ENCODE measurements around the gene STOML1. TPM values are rescaled to one million over a fixed set of nuclear protein-coding genes. Genes with fewer than 3 reads are reported as not detected.

STOML1 gene
- total RNA-seq, 2 experiments from 2014 or later, result 7.1 to 10.1 TPM

DNA sequence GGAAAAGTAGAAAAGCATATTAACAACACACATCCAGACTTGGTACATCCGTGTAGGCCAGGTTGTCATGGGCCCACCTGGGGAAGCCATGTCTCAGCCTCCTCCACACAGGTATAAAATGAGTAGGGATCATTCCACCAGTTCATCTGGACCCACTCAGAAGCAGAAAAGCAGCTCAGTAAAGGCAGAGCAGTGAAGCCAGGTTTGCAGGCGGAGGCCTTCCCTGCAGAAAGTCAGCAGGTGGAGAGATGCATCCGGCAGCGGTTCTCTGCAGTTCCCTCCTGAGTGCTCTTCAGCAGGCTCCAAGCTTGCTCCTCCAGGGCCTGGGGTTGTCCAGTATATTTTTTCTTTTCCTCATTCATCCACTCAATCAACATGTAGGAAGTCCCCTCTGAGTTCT, 43.7 kb downstream of the STOML1 start:
- POLR2A ChIA-PET, result no interaction called here
- CTCF ChIA-PET, result interaction anchor here (1.1 to 2.1 kb wide), 5 partner anchors 11 to 74 kb away, joined by 3 to 5 read pairs (median 4); partner anchors contain the start of gene TBC1D21
- Mint-ChIP-seq H3K4me1 (ENCODE audit: low read depth) (peaks cover 6% of the 10 kb centered on the region), H3K36me3 (no peaks in the 10 kb centered on the region), H3K27me3 (no peaks in the 10 kb centered on the region), H3K4me3 (no peak overlapping the region), H3K27ac (no peak overlapping the region), H3K9me3 (no peaks in the 10 kb centered on the region)
- intact Hi-C loops (cut with micrococcal nuclease), result no loop called here
- DNase-seq, result no peak

DNA sequence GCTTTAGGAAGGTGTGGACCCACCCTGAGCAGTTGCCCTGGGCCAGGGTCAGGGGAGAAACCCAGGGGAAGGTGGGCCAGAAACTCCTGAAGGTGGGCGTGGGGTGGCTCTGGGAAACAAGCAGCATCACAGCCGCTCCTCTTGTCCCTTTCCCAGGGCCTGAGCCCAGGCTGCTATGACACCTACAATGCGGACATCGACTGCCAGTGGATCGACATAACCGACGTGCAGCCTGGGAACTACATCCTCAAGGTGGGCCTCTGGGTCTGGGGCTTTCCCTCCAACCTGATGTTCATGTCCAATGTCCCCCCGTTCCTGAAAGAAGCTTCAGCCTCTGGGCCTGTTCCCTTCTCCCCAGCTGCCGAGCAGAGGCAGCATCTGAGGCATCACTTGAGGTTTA, 44.4 kb downstream of the STOML1 start:
- intact Hi-C loops (cut with micrococcal nuclease), result no loop called here
- Mint-ChIP-seq H3K4me3 (no peak overlapping the region), H3K4me1 (ENCODE audit: low read depth) (peaks cover 7% of the 10 kb centered on the region), H3K27me3 (no peaks in the 10 kb centered on the region), H3K36me3 (no peaks in the 10 kb centered on the region), H3K27ac (no peak overlapping the region), H3K9me3 (no peaks in the 10 kb centered on the region)
- ChIA-PET CTCF (interaction anchor here (1.1 to 2.1 kb wide), 3 partner anchors 17 to 74 kb away, joined by 3 to 5 read pairs (median 4); partner anchors contain the start of gene TBC1D21), POLR2A (no interaction called here)
- no peak for DNase-seq

DNA sequence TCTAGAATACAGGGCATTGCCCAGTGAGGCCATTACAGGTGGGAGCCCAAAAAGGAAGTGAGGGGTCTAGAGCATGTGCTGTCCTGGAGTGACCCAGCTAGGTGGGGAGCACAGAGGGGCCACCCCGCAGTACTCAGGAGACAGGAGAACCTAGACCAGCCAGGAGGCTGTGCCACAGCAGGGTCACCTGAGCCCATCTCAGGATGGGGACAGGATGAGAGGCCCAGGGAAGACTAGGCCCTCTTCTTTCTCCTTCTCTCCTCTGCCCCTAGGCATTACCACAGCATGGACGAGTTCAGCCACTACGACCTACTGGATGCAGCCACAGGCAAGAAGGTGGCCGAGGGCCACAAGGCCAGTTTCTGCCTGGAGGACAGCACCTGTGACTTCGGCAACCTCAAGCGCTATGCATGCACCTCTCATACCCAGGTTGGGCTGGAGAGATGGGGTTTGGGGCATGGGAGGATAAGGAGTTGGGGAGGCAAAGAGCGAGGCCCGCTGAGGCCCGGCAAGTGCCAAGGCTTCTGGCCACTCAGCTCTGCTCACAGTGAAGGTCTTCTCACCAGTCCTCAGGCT, 45.2 kb downstream of the STOML1 start:
- peaks cover 14% of the 10 kb centered on the region for H3K4me1 Mint-ChIP-seq (ENCODE audit: low read depth)
- H3K27me3 Mint-ChIP-seq, result no peaks in the 10 kb centered on the region
- CTCF ChIA-PET, result interaction anchor here (1.8 kb wide), 1 partner anchor 17 kb away, joined by 8 read pairs; no protein-coding TSS in a partner anchor
- no peaks in the 10 kb centered on the region for H3K36me3 Mint-ChIP-seq
- H3K4me3 Mint-ChIP-seq, result no peak overlapping the region
- DNase-seq, result no peak
- intact Hi-C loops (cut with micrococcal nuclease), result no loop called here
- H3K9me3 Mint-ChIP-seq, result no peaks in the 10 kb centered on the region
- POLR2A ChIA-PET, result no interaction called here
- no peak overlapping the region for H3K27ac Mint-ChIP-seq

DNA sequence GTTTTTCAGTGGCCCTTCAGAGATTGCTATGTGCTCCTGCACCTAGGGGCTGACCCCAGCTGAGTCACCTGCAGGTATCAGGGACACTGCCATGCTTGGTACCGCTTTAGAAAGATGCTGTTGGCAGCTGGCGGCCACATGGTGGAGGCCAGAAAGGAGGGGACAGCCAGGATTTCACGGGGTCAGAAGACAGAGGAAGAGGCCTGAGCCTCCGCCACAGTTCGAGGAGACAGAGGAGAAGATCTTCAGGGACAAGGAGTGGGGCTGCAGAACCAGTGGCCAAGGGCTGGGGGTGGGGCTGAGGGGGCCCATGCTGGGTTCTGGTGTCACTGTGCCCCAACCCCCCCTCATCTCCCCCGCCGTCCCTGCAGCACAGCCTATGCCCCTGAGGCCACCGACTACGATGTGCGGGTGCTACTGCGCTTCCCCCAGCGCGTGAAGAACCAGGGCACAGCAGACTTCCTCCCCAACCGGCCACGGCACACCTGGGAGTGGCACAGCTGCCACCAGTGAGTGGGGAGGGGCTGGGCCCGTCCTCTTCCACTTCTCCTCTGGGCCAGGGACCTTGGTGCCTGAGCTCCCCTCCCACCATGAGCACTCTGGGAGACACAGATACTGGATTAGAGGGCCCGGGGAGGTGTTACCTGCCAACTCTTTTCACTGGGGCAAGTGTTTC, 45.9 kb downstream of the STOML1 start:
- ChIA-PET CTCF (interaction anchor here (1.8 kb wide), 1 partner anchor 18 kb away, joined by 8 read pairs; no protein-coding TSS in a partner anchor), POLR2A (no interaction called here)
- H3K9me3 Mint-ChIP-seq, result no peaks in the 10 kb centered on the region
- H3K4me1 Mint-ChIP-seq (ENCODE audit: low read depth), result peaks cover 17% of the 10 kb centered on the region
- no peaks in the 10 kb centered on the region for H3K27me3 Mint-ChIP-seq
- no peak for DNase-seq
- no peak overlapping the region for H3K4me3 Mint-ChIP-seq
- intact Hi-C loops (cut with micrococcal nuclease), result no loop called here
- no peak overlapping the region for H3K27ac Mint-ChIP-seq
- H3K36me3 Mint-ChIP-seq, result no peaks in the 10 kb centered on the region

DNA sequence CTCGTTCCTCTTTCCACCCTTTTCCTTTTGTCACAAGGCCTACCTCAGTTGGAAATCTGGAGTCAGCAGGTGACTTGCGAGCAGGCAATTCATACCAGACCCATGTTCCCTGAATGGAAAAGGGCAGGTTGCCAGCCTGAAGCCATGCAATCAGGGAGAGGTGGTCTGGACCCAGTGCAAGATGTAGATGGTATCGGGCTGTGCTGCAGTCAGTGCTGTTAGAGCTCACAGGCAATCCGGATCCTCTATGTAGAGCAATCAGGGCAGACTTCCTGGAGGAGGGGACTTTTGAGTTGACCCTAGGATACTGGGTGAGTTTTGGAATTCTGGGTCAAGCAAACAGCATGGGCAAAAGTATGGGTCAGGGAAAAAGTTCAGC, 47.0 kb downstream of the STOML1 start:
- Mint-ChIP-seq H3K27ac (no peak overlapping the region), H3K27me3 (no peaks in the 10 kb centered on the region), H3K9me3 (no peaks in the 10 kb centered on the region), H3K36me3 (no peaks in the 10 kb centered on the region), H3K4me1 (ENCODE audit: low read depth) (peaks cover 14% of the 10 kb centered on the region), H3K4me3 (no peak overlapping the region)
- DNase-seq, result no peak
- POLR2A ChIA-PET, result no interaction called here
- CTCF ChIA-PET, result interaction anchor here (1.8 kb wide), 1 partner anchor 19 kb away, joined by 8 read pairs; no protein-coding TSS in a partner anchor
- intact Hi-C loops (cut with micrococcal nuclease), result no loop called here

GRCh38 chr15:73944161-73945129, 47.6 kb downstream of the STOML1 start:
- Mint-ChIP-seq H3K36me3 (no peaks in the 10 kb centered on the region), H3K9me3 (no peaks in the 10 kb centered on the region), H3K27me3 (no peaks in the 10 kb centered on the region), H3K4me3 (no peak overlapping the region), H3K27ac (no peak overlapping the region), H3K4me1 (ENCODE audit: low read depth) (peaks cover 14% of the 10 kb centered on the region)
- no peak for DNase-seq
- CTCF ChIA-PET, result interaction anchor here (1.0 kb wide), 1 partner anchor 20 kb away, joined by 3 read pairs; no protein-coding TSS in a partner anchor
- POLR2A ChIA-PET, result no interaction called here
- intact Hi-C loops (cut with micrococcal nuclease), result no loop called here

GRCh38 chr15:73942751-73943270, 49.3 kb downstream of the STOML1 start:
- Mint-ChIP-seq H3K9me3 (no peaks in the 10 kb centered on the region), H3K36me3 (no peaks in the 10 kb centered on the region), H3K4me1 (ENCODE audit: low read depth) (peaks cover 14% of the 10 kb centered on the region), H3K4me3 (no peak overlapping the region), H3K27me3 (no peaks in the 10 kb centered on the region), H3K27ac (no peak overlapping the region)
- intact Hi-C loops (cut with micrococcal nuclease), result no loop called here
- DNase-seq, result no peak
- POLR2A ChIA-PET, result no interaction called here
- CTCF ChIA-PET, result no interaction called here

- intact Hi-C loops (cut with micrococcal nuclease), result no loop called here
- Mint-ChIP-seq H3K9me3 (no peaks in the 10 kb centered on the region), H3K27me3 (no peaks in the 10 kb centered on the region), H3K4me3 (no peak overlapping the region), H3K27ac (no peak overlapping the region), H3K4me1 (ENCODE audit: low read depth) (peaks cover 14% of the 10 kb centered on the region), H3K36me3 (no peaks in the 10 kb centered on the region)
- ChIA-PET CTCF (interaction anchor here (0.6 to 1.4 kb wide), 3 partner anchors 14 to 80 kb away, joined by 3 to 7 read pairs (median 4); no protein-coding TSS in a partner anchor), POLR2A (no interaction called here)
- peak; percentile 34 for DNase-seq
Observed at GRCh38 chr15:73941871-73942635, 50.0 kb downstream of the STOML1 start.

DNA sequence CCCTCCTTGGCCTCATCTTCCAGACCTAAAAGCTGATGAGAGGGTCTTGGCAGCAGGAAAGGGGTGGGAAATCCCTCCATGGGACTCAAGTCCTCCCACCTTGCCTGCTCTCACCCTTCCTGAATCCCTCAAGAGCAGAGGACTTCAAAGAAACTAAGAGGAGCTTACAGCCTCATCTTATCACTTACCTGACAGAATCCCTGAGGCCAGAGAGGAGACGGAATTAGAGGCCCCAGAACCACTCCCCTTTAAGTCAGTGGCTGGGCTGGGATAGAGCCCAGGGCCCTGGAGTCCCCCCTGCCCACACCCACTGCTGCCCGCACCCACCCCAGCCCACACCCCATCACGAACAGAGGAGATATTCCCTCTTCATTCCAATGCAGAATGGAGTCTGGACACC, 50.6 kb downstream of the STOML1 start:
- no peaks in the 10 kb centered on the region for H3K36me3 Mint-ChIP-seq
- POLR2A ChIA-PET, result no interaction called here
- no peak overlapping the region for H3K27ac Mint-ChIP-seq
- intact Hi-C loops (cut with micrococcal nuclease), result no loop called here
- H3K4me1 Mint-ChIP-seq (ENCODE audit: low read depth), result peaks cover 14% of the 10 kb centered on the region
- CTCF ChIA-PET, result interaction anchor here (0.6 to 1.4 kb wide), 4 partner anchors 10 to 32 kb away, joined by 3 to 7 read pairs (median 3); no protein-coding TSS in a partner anchor
- DNase-seq, result no peak
- H3K27me3 Mint-ChIP-seq, result no peaks in the 10 kb centered on the region
- H3K4me3 Mint-ChIP-seq, result no peak overlapping the region
- H3K9me3 Mint-ChIP-seq, result no peaks in the 10 kb centered on the region

GRCh38 chr15:73941044-73941443, 51.1 kb downstream of the STOML1 start:
- ChIA-PET POLR2A (no interaction called here), CTCF (interaction anchor here (0.7 to 1.4 kb wide), 3 partner anchors 10 to 32 kb away, joined by 3 to 7 read pairs (median 3); no protein-coding TSS in a partner anchor)
- Mint-ChIP-seq H3K27me3 (no peaks in the 10 kb centered on the region), H3K36me3 (no peaks in the 10 kb centered on the region), H3K4me1 (ENCODE audit: low read depth) (peaks cover 14% of the 10 kb centered on the region), H3K4me3 (no peak overlapping the region), H3K27ac (no peak overlapping the region), H3K9me3 (no peaks in the 10 kb centered on the region)
- DNase-seq, result no peak
- intact Hi-C loops (cut with micrococcal nuclease), result no loop called here
